Endodermal cell (in vitro differentiated cells): ENCODE data around the gene MOV10L1. TPM values are rescaled to one million over a fixed set of nuclear protein-coding genes. Genes with fewer than 3 reads are reported as not detected.

Source experiments
- DNase-seq: peaks from one replicate; pipeline ENCODE4 v3.0.0-alpha.2; 2017
- H3K27ac ChIP-seq: 2 replicates; pipeline ENCODE4 v1.5.1; 2013; ENCODE audit warnings: mild to moderate bottlenecking, low read depth, low read length, moderate library complexity
- H3K27me3 ChIP-seq: 2 replicates; pipeline ENCODE4 v1.6.1; 2013; ENCODE audit warnings: mild to moderate bottlenecking, low read length, moderate library complexity; ENCODE audit not compliant: insufficient read depth, control insufficient read depth, poor library complexity, severe bottlenecking
- H3K36me3 ChIP-seq: 2 replicates; pipeline ENCODE4 v1.7.0; 2013; ENCODE audit warnings: mild to moderate bottlenecking, low read length, moderate library complexity; ENCODE audit not compliant: control insufficient read depth, insufficient read depth
- H3K4me1 ChIP-seq: one replicate; pipeline ENCODE4 v1.7.0; 2013; ENCODE audit warnings: low read length; ENCODE audit not compliant: control insufficient read depth, insufficient read depth
- H3K4me3 ChIP-seq: 2 replicates; pipeline ENCODE4 v1.5.1; 2013; ENCODE audit warnings: mild to moderate bottlenecking, low read length, moderate library complexity
- H3K9ac ChIP-seq: 2 replicates; pipeline ENCODE4 v1.6.1; 2013; ENCODE audit warnings: mild to moderate bottlenecking, low read length, moderate library complexity; ENCODE audit not compliant: poor library complexity, severe bottlenecking; ENCODE audit errors: extremely low read depth
- H3K9me3 ChIP-seq: 2 replicates; pipeline ENCODE4 v1.6.1; 2013; ENCODE audit warnings: mild to moderate bottlenecking, low read length, moderate library complexity; ENCODE audit not compliant: control insufficient read depth
- H3K27ac Mint-ChIP-seq: 2 replicates; pipeline ENCODE4 v1.8.0; 2020; ENCODE audit warnings: mixed read lengths
- H3K27me3 Mint-ChIP-seq: 2 replicates; pipeline ENCODE4 v1.8.0; 2021; ENCODE audit warnings: mild to moderate bottlenecking, mixed read lengths; ENCODE audit not compliant: insufficient read depth
- H3K36me3 Mint-ChIP-seq: 2 replicates; pipeline ENCODE4 v1.8.0; 2020; ENCODE audit warnings: low read depth, mixed read lengths
- H3K4me1 Mint-ChIP-seq: 2 replicates; pipeline ENCODE4 v1.8.0; 2020; ENCODE audit warnings: mixed read lengths
- H3K4me3 Mint-ChIP-seq: 2 replicates; pipeline ENCODE4 v1.8.0; 2020; ENCODE audit warnings: mild to moderate bottlenecking, moderate library complexity, mixed read lengths
- H3K9me3 Mint-ChIP-seq: 2 replicates; pipeline ENCODE4 v1.8.0; 2020; ENCODE audit warnings: mild to moderate bottlenecking, mixed read lengths
- CTCF ChIP-seq: fragments of 200-600 bp; sonication (generic); conservative IDR thresholded peaks from 2 replicates; pipeline ENCODE4 v1.5.0; 2021; ENCODE audit warnings: antibody characterized with exemption, mild to moderate bottlenecking
- WGBS, 2 experiments: methylation state at CpG; one replicate each; pipeline versions ENCODE4 v1.1.5 to v1.1.7; 2013; ENCODE audit warnings: missing lambda C conversion rate in 2 of 2, mixed read lengths in 1 of 2; ENCODE audit not compliant: insufficient coverage in 1 of 2, insufficient read length in 1 of 2; 5-methylcytosine and 5-hydroxymethylcytosine counted together
- total RNA-seq, 2 donors: library from RNA; stranded (reverse); fragmentation: NEBNext Ultra II Directional in 1 of 2; extraction: Animal tissue kit (Norgen Biotek cat#: 25700) in 1 of 2; gene quantifications; 2 replicates in 1 of 2; 3 replicates in 1 of 2; pipeline ENCODE4 v1.2.1, GENCODE V29; 2021

MOV10L1 gene
- total RNA-seq, 2 donors from 2014 or later: 0.31 TPM; not detected in 1

GRCh38 chr22:50118557-50119168, 28.9 kb downstream of the MOV10L1 start:
- H3K9me3 Mint-ChIP-seq: peaks cover 17% of the 10 kb centered on the region
- no peaks in the 10 kb centered on the region for H3K4me1 ChIP-seq
- WGBS, 2 experiments: 47 to 70% methylated on average over 7 to 10 of the region's 10 CpGs
- H3K27ac Mint-ChIP-seq: no peak overlapping the region
- no peak for DNase-seq
- TF ChIP-seq CTCF: no peak
- H3K27ac ChIP-seq: no peak overlapping the region
- H3K4me1 Mint-ChIP-seq: peaks cover 9% of the 10 kb centered on the region
- H3K4me3 ChIP-seq: no peak overlapping the region
- no peaks in the 10 kb centered on the region for H3K27me3 ChIP-seq
- peaks cover 6% of the 10 kb centered on the region for H3K27me3 Mint-ChIP-seq
- H3K9me3 ChIP-seq: peaks cover 6% of the 10 kb centered on the region
- H3K36me3 Mint-ChIP-seq: no peaks in the 10 kb centered on the region
- no peaks in the 10 kb centered on the region for H3K36me3 ChIP-seq
- H3K9ac ChIP-seq: no peak overlapping the region
- no peak overlapping the region for H3K4me3 Mint-ChIP-seq

GRCh38 chr22:50119169-50119767, 29.5 kb downstream of the MOV10L1 start:
- Histone ChIP-seq H3K36me3 (no peaks in the 10 kb centered on the region), H3K9ac (no peak overlapping the region), H3K9me3 (peaks cover 7% of the 10 kb centered on the region), H3K4me3 (no peak overlapping the region), H3K27ac (no peak overlapping the region), H3K27me3 (no peaks in the 10 kb centered on the region), H3K4me1 (no peaks in the 10 kb centered on the region)
- Mint-ChIP-seq H3K36me3 (no peaks in the 10 kb centered on the region), H3K4me3 (no peak overlapping the region), H3K27ac (no peak overlapping the region), H3K27me3 (peaks cover 10% of the 10 kb centered on the region), H3K4me1 (peaks cover 9% of the 10 kb centered on the region), H3K9me3 (peaks cover 19% of the 10 kb centered on the region)
- 92 to 93% methylated on average over 13 to 14 of the region's 14 CpGs for WGBS, 2 experiments
- no peak for TF ChIP-seq CTCF
- DNase-seq: no peak

GRCh38 chr22:50119768-50120251, 30.0 kb downstream of the MOV10L1 start:
- H3K9ac ChIP-seq: no peak overlapping the region
- no peaks in the 10 kb centered on the region for H3K4me1 ChIP-seq
- H3K27ac Mint-ChIP-seq: no peak overlapping the region
- peaks cover 10% of the 10 kb centered on the region for H3K27me3 Mint-ChIP-seq
- H3K9me3 ChIP-seq: peaks cover 7% of the 10 kb centered on the region
- no peak for DNase-seq
- WGBS, 2 experiments: 80 to 85% methylated on average over 5 to 6 of the region's 6 CpGs
- TF ChIP-seq CTCF: no peak
- no peak overlapping the region for H3K27ac ChIP-seq
- peaks cover 9% of the 10 kb centered on the region for H3K4me1 Mint-ChIP-seq
- H3K9me3 Mint-ChIP-seq: peaks cover 19% of the 10 kb centered on the region
- H3K36me3 ChIP-seq: no peaks in the 10 kb centered on the region
- H3K4me3 ChIP-seq: no peak overlapping the region
- no peak overlapping the region for H3K4me3 Mint-ChIP-seq
- H3K27me3 ChIP-seq: no peaks in the 10 kb centered on the region
- no peaks in the 10 kb centered on the region for H3K36me3 Mint-ChIP-seq
